Nephron (organoid): ENCODE data around the gene TMEM39B.
"Not testable (repeated sequence)": the region's sequence is repeated elsewhere in the genome, so short reads cannot be mapped to it uniquely, and the experiment has no call there.

Source experiments
- H3K27ac Mint-ChIP-seq, 3 experiments: 2 replicates each; pipeline ENCODE4 v1.8.0; 2020; ENCODE audit warnings: mixed read lengths in 3 of 3, mild to moderate bottlenecking in 2 of 3, moderate library complexity in 1 of 3
- H3K27me3 Mint-ChIP-seq: 2 replicates; pipeline ENCODE4 v1.8.0; 2021; ENCODE audit warnings: low read depth, mild to moderate bottlenecking, moderate library complexity, mixed read lengths
- H3K36me3 Mint-ChIP-seq: 2 replicates; pipeline ENCODE4 v1.8.0; 2020; ENCODE audit warnings: low read depth, mixed read lengths
- H3K4me1 Mint-ChIP-seq: 2 replicates; pipeline ENCODE4 v1.8.0; 2020; ENCODE audit warnings: mixed read lengths
- H3K4me3 Mint-ChIP-seq, 3 experiments: 2 replicates each; pipeline ENCODE4 v1.8.0; 2020; ENCODE audit warnings: mild to moderate bottlenecking in 3 of 3, mixed read lengths in 3 of 3, moderate library complexity in 2 of 3
- H3K9me3 Mint-ChIP-seq: 2 replicates; pipeline ENCODE4 v1.8.0; 2020; ENCODE audit warnings: mixed read lengths
- CTCF ChIP-seq, 3 experiments: fragments of 200-600 bp; sonication (generic); IDR thresholded peaks; one replicate each; pipeline ENCODE4 v1.5.0; 2021; ENCODE audit warnings: antibody characterized with exemption in 3 of 3; ENCODE audit not compliant: unreplicated experiment in 3 of 3

The TMEM39B gene

GRCh38 chr1:32111040-32111623 is 38.4 kb downstream of the TMEM39B start:
- peaks cover 27% of the 10 kb centered on the region for H3K4me1 Mint-ChIP-seq
- H3K27ac Mint-ChIP-seq, result peak overlapping the region in 2 of 3 experiments; percentile 34 to 70
- no peaks in the 10 kb centered on the region for H3K9me3 Mint-ChIP-seq
- no peaks in the 10 kb centered on the region for H3K27me3 Mint-ChIP-seq
- peaks cover 11% of the 10 kb centered on the region for H3K36me3 Mint-ChIP-seq
- peak overlapping the region; percentile 55 to 99 (median 60) for H3K4me3 Mint-ChIP-seq
- no peak for TF ChIP-seq CTCF (IDR thresholded peaks at IDR 0.05; ENCODE audit: unreplicated experiment in 3 of 3)

- H3K36me3 Mint-ChIP-seq, result peaks cover 11% of the 10 kb centered on the region
- H3K4me3 Mint-ChIP-seq, result peak overlapping the region; percentile 55 to 99 (median 60)
- H3K4me1 Mint-ChIP-seq, result peaks cover 31% of the 10 kb centered on the region
- no peak for TF ChIP-seq CTCF (IDR thresholded peaks at IDR 0.05; ENCODE audit: unreplicated experiment in 3 of 3)
- peak overlapping the region; percentile 34 to 70 (median 55) for H3K27ac Mint-ChIP-seq
- H3K27me3 Mint-ChIP-seq, result no peaks in the 10 kb centered on the region
- H3K9me3 Mint-ChIP-seq, result no peaks in the 10 kb centered on the region
These were observed 39.0 kb downstream of the TMEM39B start for GRCh38 chr1:32111789-32112188.

- H3K27me3 Mint-ChIP-seq, result no peaks in the 10 kb centered on the region
- H3K4me1 Mint-ChIP-seq, result peaks cover 28% of the 10 kb centered on the region
- peaks cover 9% of the 10 kb centered on the region for H3K36me3 Mint-ChIP-seq
- peak overlapping the region in 1 of 3 experiments; percentile 14 for H3K4me3 Mint-ChIP-seq
- TF ChIP-seq CTCF (IDR thresholded peaks at IDR 0.05; ENCODE audit: unreplicated experiment in 3 of 3), result no peak
- no peak overlapping the region for H3K27ac Mint-ChIP-seq
- H3K9me3 Mint-ChIP-seq, result no peaks in the 10 kb centered on the region
These were observed 40.2 kb downstream of the TMEM39B start for GRCh38 chr1:32112806-32113375.

- not testable (repeated sequence) for H3K36me3 Mint-ChIP-seq, H3K9me3 Mint-ChIP-seq, H3K4me3 Mint-ChIP-seq, H3K27me3 Mint-ChIP-seq, H3K27ac Mint-ChIP-seq
- H3K4me1 Mint-ChIP-seq, result peaks cover 25% of the 10 kb centered on the region
These were observed 40.7 kb downstream of the TMEM39B start for GRCh38 chr1:32113436-32113835.

GRCh38 chr1:32114420-32114819 is 41.7 kb downstream of the TMEM39B start:
- Mint-ChIP-seq H3K27ac (no peak overlapping the region), H3K4me3 (no peak overlapping the region), H3K36me3 (peaks cover 8% of the 10 kb centered on the region), H3K9me3 (no peaks in the 10 kb centered on the region), H3K27me3 (no peaks in the 10 kb centered on the region), H3K4me1 (peaks cover 20% of the 10 kb centered on the region)
- TF ChIP-seq CTCF (IDR thresholded peaks at IDR 0.05; ENCODE audit: unreplicated experiment in 3 of 3), result no peak

GRCh38 chr1:32115496-32115895 is 42.8 kb downstream of the TMEM39B start:
- no peak overlapping the region for H3K4me3 Mint-ChIP-seq

More at GRCh38 chr1:32115496-32115895, 42.8 kb downstream of the TMEM39B start:
- Mint-ChIP-seq H3K36me3 (peaks cover 8% of the 10 kb centered on the region), H3K27me3 (no peaks in the 10 kb centered on the region), H3K27ac (no peak overlapping the region), H3K9me3 (no peaks in the 10 kb centered on the region), H3K4me1 (peaks cover 17% of the 10 kb centered on the region)
- TF ChIP-seq CTCF (IDR thresholded peaks at IDR 0.05; ENCODE audit: unreplicated experiment in 3 of 3), result no peak
